ENCODE results near the gene CFTR. TPM values are rescaled to one million over a fixed set of nuclear protein-coding genes. Genes with fewer than 3 reads are reported as not detected.

Gene CFTR
- total RNA-seq, 1 experiment from 2014 or later = 1.2 TPM

DNA sequence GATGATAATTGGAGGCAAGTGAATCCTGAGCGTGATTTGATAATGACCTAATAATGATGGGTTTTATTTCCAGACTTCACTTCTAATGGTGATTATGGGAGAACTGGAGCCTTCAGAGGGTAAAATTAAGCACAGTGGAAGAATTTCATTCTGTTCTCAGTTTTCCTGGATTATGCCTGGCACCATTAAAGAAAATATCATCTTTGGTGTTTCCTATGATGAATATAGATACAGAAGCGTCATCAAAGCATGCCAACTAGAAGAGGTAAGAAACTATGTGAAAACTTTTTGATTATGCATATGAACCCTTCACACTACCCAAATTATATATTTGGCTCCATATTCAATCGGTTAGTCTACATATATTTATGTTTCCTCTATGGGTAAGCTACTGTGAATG lies 79.6 kb downstream of the CFTR start:
- no peaks in the 10 kb centered on the region for H3K27me3 Mint-ChIP-seq (ENCODE audit: low read depth)
- H2AFZ ChIP-seq (ENCODE audit: low read length) = no peak overlapping the region
- TF ChIP-seq, protein P1, sequence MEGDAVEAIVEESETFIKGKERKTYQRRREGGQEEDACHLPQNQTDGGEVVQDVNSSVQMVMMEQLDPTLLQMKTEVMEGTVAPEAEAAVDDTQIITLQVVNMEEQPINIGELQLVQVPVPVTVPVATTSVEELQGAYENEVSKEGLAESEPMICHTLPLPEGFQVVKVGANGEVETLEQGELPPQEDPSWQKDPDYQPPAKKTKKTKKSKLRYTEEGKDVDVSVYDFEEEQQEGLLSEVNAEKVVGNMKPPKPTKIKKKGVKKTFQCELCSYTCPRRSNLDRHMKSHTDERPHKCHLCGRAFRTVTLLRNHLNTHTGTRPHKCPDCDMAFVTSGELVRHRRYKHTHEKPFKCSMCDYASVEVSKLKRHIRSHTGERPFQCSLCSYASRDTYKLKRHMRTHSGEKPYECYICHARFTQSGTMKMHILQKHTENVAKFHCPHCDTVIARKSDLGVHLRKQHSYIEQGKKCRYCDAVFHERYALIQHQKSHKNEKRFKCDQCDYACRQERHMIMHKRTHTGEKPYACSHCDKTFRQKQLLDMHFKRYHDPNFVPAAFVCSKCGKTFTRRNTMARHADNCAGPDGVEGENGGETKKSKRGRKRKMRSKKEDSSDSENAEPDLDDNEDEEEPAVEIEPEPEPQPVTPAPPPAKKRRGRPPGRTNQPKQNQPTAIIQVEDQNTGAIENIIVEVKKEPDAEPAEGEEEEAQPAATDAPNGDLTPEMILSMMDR (conservative IDR thresholded peaks at IDR 0.05) = no peak

More for the DNA sequence above, 79.6 kb downstream of the CFTR start:
- Mint-ChIP-seq H3K36me3 (ENCODE audit: insufficient read depth in 1 of 3, low read depth in 3 of 3) (no peaks in the 10 kb centered on the region), H3K9me3 (no peaks in the 10 kb centered on the region), H3K4me1 (no peaks in the 10 kb centered on the region), H3K27ac (no peak overlapping the region), H3K4me3 (no peak overlapping the region)
- Histone ChIP-seq H4K5ac (ENCODE audit: insufficient read length, low read depth, low read length) (no peak overlapping the region), H3K27ac (ENCODE audit: insufficient read length, low read depth, low read length) (no peak overlapping the region), H3K14ac (ENCODE audit: insufficient read depth, low read length) (no peak overlapping the region), H3K79me2 (ENCODE audit: insufficient read depth, low read length) (no peaks in the 10 kb centered on the region), H3K9me3 (ENCODE audit: control insufficient read depth, low read depth, low read length) (no peaks in the 10 kb centered on the region), H2BK12ac (ENCODE audit: insufficient read length, low read depth, low read length) (no peak overlapping the region), H4K20me1 (ENCODE audit: control insufficient read depth, insufficient read depth, insufficient read length) (no peaks in the 10 kb centered on the region), H3K56ac (ENCODE audit: insufficient read length, low read depth, low read length) (no peak overlapping the region), H3K23me2 (ENCODE audit: insufficient read length, low read depth, low read length, poor library complexity, severe bottlenecking) (no peaks in the 10 kb centered on the region), H3K27me3 (ENCODE audit: insufficient read depth, low read length) (no peaks in the 10 kb centered on the region), H2BK5ac (ENCODE audit: insufficient read length, low read length) (no peak overlapping the region), H3K23ac (ENCODE audit: insufficient read length, low read depth, low read length) (no peak overlapping the region), H3K4me1 (ENCODE audit: insufficient read depth, low read length) (no peaks in the 10 kb centered on the region), H4K8ac (replicated peaks; ENCODE audit: insufficient read length, low read depth, low read length) (no peak overlapping the region), H3K4me2 (ENCODE audit: insufficient read depth, insufficient read length, low read length) (no peak overlapping the region), H3K18ac (ENCODE audit: insufficient read length, low read depth, low read length) (no peak overlapping the region), H2BK120ac (ENCODE audit: low read depth, low read length, poor library complexity, severe bottlenecking) (no peak overlapping the region), H3T11ph (ENCODE audit: low read length) (no peak overlapping the region), H3K9ac (ENCODE audit: extremely low read depth, insufficient read length, low read length) (no peak overlapping the region), H4K91ac (ENCODE audit: insufficient read length, low read depth, low read length) (no peak overlapping the region), H3K4ac (ENCODE audit: low read depth, low read length) (no peak overlapping the region), H2BK15ac (ENCODE audit: low read depth, low read length) (no peak overlapping the region), H2BK20ac (ENCODE audit: low read depth, low read length, poor library complexity, severe bottlenecking) (no peak overlapping the region), H3K79me1 (ENCODE audit: insufficient read depth, low read depth, low read length, poor library complexity, severe bottlenecking) (no peaks in the 10 kb centered on the region), H2AK5ac (ENCODE audit: insufficient read length, low read length) (no peak overlapping the region)
- DNase-seq = no peak
- WGBS (ENCODE audit: extremely low coverage, insufficient read length, low lambda C conversion rate) = no CpG with 5 or more reads among the region's 3 CpGs
